Measurements from ENCODE around the gene EGFR. TPM values are rescaled to one million over a fixed set of nuclear protein-coding genes. Genes with fewer than 3 reads are reported as not detected.

The EGFR gene
- polyA plus RNA-seq, 1 experiment = 62.6 TPM

GRCh38 chr7:55207436-55208125 is 188.8 kb downstream of the EGFR start:
- Histone ChIP-seq H3K9me3 (ENCODE audit: control insufficient read depth, insufficient read depth, low read length) (no peaks in the 10 kb centered on the region), H3K4me3 (ENCODE audit: low read depth, low read length) (no peak overlapping the region), H3K27ac (ENCODE audit: low read depth, low read length) (no peak overlapping the region), H3K27me3 (ENCODE audit: control insufficient read depth, insufficient read depth, low read length) (no peaks in the 10 kb centered on the region)
- POLR2A ChIA-PET = interaction anchor here (0.6 to 1.1 kb wide), 2 partner anchors 22 to 142 kb away, joined by 3 to 15 read pairs; no protein-coding TSS in a partner anchor
- CTCF ChIA-PET = interaction anchor here (1.1 to 2.6 kb wide), 2 partner anchors 48 to 434 kb away, joined by 4 to 12 read pairs; no protein-coding TSS in a partner anchor
- no peak for DNase-seq (ENCODE audit: low read depth, low spot score)
- TF ChIP-seq, protein P1, sequence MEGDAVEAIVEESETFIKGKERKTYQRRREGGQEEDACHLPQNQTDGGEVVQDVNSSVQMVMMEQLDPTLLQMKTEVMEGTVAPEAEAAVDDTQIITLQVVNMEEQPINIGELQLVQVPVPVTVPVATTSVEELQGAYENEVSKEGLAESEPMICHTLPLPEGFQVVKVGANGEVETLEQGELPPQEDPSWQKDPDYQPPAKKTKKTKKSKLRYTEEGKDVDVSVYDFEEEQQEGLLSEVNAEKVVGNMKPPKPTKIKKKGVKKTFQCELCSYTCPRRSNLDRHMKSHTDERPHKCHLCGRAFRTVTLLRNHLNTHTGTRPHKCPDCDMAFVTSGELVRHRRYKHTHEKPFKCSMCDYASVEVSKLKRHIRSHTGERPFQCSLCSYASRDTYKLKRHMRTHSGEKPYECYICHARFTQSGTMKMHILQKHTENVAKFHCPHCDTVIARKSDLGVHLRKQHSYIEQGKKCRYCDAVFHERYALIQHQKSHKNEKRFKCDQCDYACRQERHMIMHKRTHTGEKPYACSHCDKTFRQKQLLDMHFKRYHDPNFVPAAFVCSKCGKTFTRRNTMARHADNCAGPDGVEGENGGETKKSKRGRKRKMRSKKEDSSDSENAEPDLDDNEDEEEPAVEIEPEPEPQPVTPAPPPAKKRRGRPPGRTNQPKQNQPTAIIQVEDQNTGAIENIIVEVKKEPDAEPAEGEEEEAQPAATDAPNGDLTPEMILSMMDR (IDR thresholded peaks at IDR 0.05; ENCODE audit: low read depth, low read length) = no peak

DNA sequence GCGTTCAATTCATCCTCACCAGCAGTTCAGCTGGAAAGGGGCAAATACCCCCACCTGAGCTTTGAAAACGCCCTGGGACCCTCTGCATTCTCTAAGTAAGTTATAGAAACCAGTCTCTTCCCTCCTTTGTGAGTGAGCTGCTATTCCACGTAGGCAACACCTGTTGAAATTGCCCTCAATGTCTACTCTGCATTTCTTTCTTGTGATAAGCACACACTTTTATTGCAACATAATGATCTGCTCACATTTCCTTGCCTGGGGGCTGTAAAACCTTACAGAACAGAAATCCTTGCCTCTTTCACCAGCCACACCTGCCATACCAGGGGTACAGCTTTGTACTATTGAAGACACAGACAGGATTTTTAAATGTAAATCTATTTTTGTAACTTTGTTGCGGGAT is 190.5 kb downstream of the EGFR start:
- ChIA-PET CTCF (interaction anchor here (2.6 kb wide), 1 partner anchor 436 kb away, joined by 12 read pairs; no protein-coding TSS in a partner anchor), POLR2A (no interaction called here)
- Histone ChIP-seq H3K9me3 (ENCODE audit: control insufficient read depth, insufficient read depth, low read length) (no peaks in the 10 kb centered on the region), H3K4me3 (ENCODE audit: low read depth, low read length) (no peak overlapping the region), H3K27me3 (ENCODE audit: control insufficient read depth, insufficient read depth, low read length) (no peaks in the 10 kb centered on the region), H3K27ac (ENCODE audit: low read depth, low read length) (no peak overlapping the region)
- DNase-seq (ENCODE audit: low read depth, low spot score) = no peak
- TF ChIP-seq, protein P1 (IDR thresholded peaks at IDR 0.05; ENCODE audit: low read depth, low read length) = no peak

GRCh38 chr7:55210176-55210575 is 191.4 kb downstream of the EGFR start:
- Histone ChIP-seq H3K27me3 (ENCODE audit: control insufficient read depth, insufficient read depth, low read length) (no peaks in the 10 kb centered on the region), H3K9me3 (ENCODE audit: control insufficient read depth, insufficient read depth, low read length) (no peaks in the 10 kb centered on the region), H3K27ac (ENCODE audit: low read depth, low read length) (no peak overlapping the region), H3K4me3 (ENCODE audit: low read depth, low read length) (no peak overlapping the region)
- no peak for DNase-seq (ENCODE audit: low read depth, low spot score)
- ChIA-PET CTCF (interaction anchor here (0.6 to 3.9 kb wide), 3 partner anchors 45 to 436 kb away, joined by 4 to 15 read pairs (median 14); no protein-coding TSS in a partner anchor), POLR2A (no interaction called here)
- TF ChIP-seq, protein P1 (IDR thresholded peaks at IDR 0.05; ENCODE audit: low read depth, low read length) = no peak

DNA sequence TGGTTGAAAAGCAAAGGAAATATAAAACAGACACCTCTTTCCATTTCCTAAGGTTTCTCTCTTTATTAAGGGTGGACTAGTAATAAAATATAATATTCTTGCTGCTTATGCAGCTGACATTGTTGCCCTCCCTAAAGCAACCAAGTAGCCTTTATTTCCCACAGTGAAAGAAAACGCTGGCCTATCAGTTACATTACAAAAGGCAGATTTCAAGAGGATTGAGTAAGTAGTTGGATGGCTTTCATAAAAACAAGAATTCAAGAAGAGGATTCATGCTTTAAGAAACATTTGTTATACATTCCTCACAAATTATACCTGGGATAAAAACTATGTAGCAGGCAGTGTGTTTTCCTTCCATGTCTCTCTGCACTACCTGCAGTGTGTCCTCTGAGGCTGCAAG is 191.9 kb downstream of the EGFR start:
- TF ChIP-seq, protein P1 (IDR thresholded peaks at IDR 0.05; ENCODE audit: low read depth, low read length) = no peak
- Histone ChIP-seq H3K9me3 (ENCODE audit: control insufficient read depth, insufficient read depth, low read length) (no peaks in the 10 kb centered on the region), H3K27me3 (ENCODE audit: control insufficient read depth, insufficient read depth, low read length) (no peaks in the 10 kb centered on the region), H3K4me3 (ENCODE audit: low read depth, low read length) (no peak overlapping the region), H3K27ac (ENCODE audit: low read depth, low read length) (no peak overlapping the region)
- CTCF ChIA-PET = interaction anchor here (2.8 to 3.9 kb wide), 2 partner anchors 44 to 437 kb away, joined by 14 to 15 read pairs; no protein-coding TSS in a partner anchor
- POLR2A ChIA-PET = interaction anchor here (0.6 kb wide), 1 partner anchor 190 kb away, joined by 3 read pairs; no protein-coding TSS in a partner anchor
- no peak for DNase-seq (ENCODE audit: low read depth, low spot score)

DNA sequence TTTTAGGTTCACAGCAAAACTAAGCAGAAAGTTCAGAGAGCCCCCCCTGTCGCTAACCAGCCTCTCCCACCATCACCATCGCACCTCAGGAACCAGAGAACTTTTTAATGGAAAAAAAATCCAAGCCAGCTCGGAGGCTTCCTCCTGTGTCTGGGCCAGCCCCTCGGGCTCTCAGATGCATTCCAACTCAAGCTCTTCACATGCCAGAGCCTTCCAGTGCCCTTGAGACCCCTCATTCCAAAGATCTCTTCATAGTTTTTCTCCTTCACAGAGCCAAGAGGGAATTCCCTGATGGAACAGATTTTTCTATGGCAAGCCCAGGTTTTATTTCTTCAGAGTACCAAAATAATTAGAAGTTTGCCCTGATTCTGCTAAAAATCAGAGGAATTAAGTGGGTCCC is 192.9 kb downstream of the EGFR start:
- Histone ChIP-seq H3K27ac (ENCODE audit: low read depth, low read length) (no peak overlapping the region), H3K27me3 (ENCODE audit: control insufficient read depth, insufficient read depth, low read length) (no peaks in the 10 kb centered on the region), H3K9me3 (ENCODE audit: control insufficient read depth, insufficient read depth, low read length) (no peaks in the 10 kb centered on the region), H3K4me3 (ENCODE audit: low read depth, low read length) (no peak overlapping the region)
- ChIA-PET POLR2A (no interaction called here), CTCF (interaction anchor here (2.8 to 3.9 kb wide), 2 partner anchors 43 to 438 kb away, joined by 14 to 15 read pairs; no protein-coding TSS in a partner anchor)
- TF ChIP-seq, protein P1 (IDR thresholded peaks at IDR 0.05; ENCODE audit: low read depth, low read length) = no peak
- no peak for DNase-seq (ENCODE audit: low read depth, low spot score)
